Measurements from ENCODE around the gene OR4F15. TPM values are rescaled to one million over a fixed set of nuclear protein-coding genes. Genes with fewer than 3 reads are reported as not detected.
A peak's percentile ranks its signal among the peaks of the same experiment; 100 is the strongest.
"Not testable (repeated sequence)": the region's sequence is repeated elsewhere in the genome, so short reads cannot be mapped to it uniquely, and the experiment has no call there.

OR4F15 gene
- total RNA-seq, 4 donors from 2014 or later: not detected

DNA sequence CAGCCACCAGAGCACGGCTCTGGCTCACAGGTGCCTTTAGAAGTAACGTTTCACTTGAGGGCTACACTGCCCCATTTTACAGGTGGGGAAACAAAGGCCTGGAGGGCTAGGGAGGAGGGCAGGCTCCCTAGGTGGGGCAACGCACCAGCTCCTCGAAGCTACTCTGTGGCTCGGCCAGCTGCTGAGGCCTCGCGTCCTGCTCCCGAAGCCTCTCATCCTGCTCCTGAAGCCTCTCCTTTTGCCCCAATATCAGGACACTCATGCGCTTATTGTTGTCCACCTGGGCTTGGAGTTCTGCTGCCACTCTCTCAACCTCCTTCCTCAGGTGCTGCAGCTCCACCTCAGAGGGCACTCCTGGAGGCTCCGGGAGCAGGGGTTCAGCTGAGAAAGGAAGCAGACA lies 36.9 kb upstream of the OR4F15 start:
- 91 to 94% methylated on average over 10 of the region's 10 CpGs for WGBS, 2 donors
- no peak overlapping the region for H3K4me3 ChIP-seq (ENCODE audit: low read depth, poor library complexity, severe bottlenecking)
- intact Hi-C loops (cut with DNase I; ENCODE audit: low total_unique reads): no loop called here
- TF ChIP-seq, protein P1, sequence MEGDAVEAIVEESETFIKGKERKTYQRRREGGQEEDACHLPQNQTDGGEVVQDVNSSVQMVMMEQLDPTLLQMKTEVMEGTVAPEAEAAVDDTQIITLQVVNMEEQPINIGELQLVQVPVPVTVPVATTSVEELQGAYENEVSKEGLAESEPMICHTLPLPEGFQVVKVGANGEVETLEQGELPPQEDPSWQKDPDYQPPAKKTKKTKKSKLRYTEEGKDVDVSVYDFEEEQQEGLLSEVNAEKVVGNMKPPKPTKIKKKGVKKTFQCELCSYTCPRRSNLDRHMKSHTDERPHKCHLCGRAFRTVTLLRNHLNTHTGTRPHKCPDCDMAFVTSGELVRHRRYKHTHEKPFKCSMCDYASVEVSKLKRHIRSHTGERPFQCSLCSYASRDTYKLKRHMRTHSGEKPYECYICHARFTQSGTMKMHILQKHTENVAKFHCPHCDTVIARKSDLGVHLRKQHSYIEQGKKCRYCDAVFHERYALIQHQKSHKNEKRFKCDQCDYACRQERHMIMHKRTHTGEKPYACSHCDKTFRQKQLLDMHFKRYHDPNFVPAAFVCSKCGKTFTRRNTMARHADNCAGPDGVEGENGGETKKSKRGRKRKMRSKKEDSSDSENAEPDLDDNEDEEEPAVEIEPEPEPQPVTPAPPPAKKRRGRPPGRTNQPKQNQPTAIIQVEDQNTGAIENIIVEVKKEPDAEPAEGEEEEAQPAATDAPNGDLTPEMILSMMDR (IDR thresholded peaks at IDR 0.05): no peak
- TF ChIP-seq POLR2A (IDR thresholded peaks at IDR 0.05): no peak
- peak in 1 of 2 donors; percentile 68 for DNase-seq (ENCODE audit: low spot score in 2 of 2)

DNA sequence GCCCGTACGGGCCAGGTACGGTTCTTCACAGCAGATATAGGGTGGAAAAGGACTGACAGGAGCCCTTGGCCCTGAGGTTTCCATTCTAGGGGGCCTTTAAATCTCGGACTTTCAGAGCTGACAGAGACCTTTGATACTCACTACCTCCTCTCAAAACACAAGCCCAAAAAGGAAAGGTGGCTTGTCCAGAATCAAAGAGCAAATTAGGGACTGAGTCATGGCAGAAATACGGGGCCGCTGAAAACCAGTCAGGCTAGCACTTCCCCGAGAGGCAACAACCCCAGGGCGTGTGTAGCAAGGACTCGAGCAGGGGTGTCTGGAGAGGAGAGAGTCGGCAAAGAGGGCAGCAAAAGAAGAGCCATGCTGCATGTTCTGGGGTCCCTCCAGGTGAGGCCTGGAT lies 33.4 kb upstream of the OR4F15 start:
- DNase-seq (ENCODE audit: low spot score in 2 of 2); intact Hi-C loops (cut with DNase I; ENCODE audit: low total_unique reads); H3K4me3 ChIP-seq (ENCODE audit: low read depth, poor library complexity, severe bottlenecking): not testable (repeated sequence)
- 86 to 87% methylated on average over 10 of the region's 10 CpGs for WGBS, 2 donors

DNA sequence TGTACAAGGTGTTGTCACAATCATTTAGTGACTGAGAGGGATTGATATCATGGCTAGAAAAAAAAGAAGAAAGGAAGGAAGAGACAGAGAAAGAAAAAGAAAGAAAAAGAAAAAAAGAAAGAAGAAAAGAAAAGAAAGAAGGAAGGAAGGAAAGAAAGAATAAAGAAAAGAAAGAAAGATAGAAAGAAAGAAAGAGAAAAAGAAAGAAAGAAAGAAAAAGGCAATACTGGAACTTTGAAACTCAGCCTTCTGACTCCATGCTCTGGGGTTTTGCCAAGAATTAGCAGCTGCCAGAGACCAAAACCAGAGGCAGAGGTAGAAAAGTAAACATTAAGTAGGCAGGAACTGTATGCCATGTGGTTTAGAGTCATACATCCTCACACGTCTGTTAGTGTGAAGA lies 31.8 kb upstream of the OR4F15 start:
- not testable (repeated sequence) for H3K4me3 ChIP-seq (ENCODE audit: low read depth, poor library complexity, severe bottlenecking); DNase-seq (ENCODE audit: low spot score in 2 of 2)

DNA sequence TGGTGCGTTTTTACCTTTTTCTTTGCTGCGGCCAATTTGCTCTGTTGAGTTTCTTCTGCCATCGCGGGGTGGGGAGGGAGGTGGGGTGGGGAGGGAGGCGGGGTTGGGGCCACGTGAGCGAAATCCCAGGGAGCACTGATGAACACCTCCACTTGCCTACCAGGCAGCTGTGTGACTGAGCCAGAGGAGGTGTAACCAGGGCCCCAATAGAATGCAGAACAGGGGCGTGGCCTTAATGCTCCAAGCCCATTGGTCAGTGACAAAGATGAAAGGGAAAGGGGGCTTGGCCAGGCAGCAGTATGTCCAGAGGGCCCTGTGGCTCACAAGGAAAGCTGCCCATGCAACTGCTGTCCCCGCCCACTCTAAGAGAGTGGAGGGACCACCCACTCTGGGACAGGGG lies 30.1 kb upstream of the OR4F15 start:
- intact Hi-C loops (cut with DNase I; ENCODE audit: low total_unique reads): no loop called here
- 81 to 82% methylated on average over 9 of the region's 9 CpGs for WGBS, 2 donors

More for the DNA sequence above, 31.8 kb upstream of the OR4F15 start:
- intact Hi-C loops (cut with DNase I; ENCODE audit: low total_unique reads): not testable (repeated sequence)
- WGBS, 2 donors: 21 to 35% methylated on average over 1 of the region's 1 CpG

DNA sequence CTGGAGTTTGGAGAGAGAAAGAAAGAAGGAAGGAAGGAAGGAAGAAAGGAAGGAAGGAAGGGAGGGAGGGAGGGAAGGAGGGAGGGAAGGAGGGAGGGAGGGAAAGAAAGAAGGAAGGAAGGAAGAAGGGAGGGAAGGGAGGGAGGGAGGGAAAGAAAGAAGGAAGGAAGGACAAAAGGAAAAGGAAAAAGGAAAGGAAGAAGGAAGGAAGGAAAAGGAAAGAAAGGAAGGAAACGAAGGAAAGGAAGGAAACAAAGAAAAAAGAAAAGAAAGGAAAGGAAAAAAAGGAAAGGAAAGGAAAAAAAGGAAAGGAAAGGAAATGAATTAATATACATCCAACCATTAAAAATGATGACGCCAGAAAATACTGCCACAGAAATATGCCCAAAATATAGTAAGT lies 27.4 kb upstream of the OR4F15 start:
- DNase-seq (ENCODE audit: low spot score in 2 of 2): no peak
- H3K4me3 ChIP-seq (ENCODE audit: low read depth, poor library complexity, severe bottlenecking): no peak overlapping the region
- 63 to 67% methylated on average over 2 of the region's 2 CpGs for WGBS, 2 donors
- intact Hi-C loops (cut with DNase I; ENCODE audit: low total_unique reads): no loop called here
- TF ChIP-seq POLR2A (IDR thresholded peaks at IDR 0.05): no peak

More for the DNA sequence above, 30.1 kb upstream of the OR4F15 start:
- H3K4me3 ChIP-seq (ENCODE audit: low read depth, poor library complexity, severe bottlenecking): no peak overlapping the region
- no peak for DNase-seq (ENCODE audit: low spot score in 2 of 2)
- TF ChIP-seq, protein P1 (IDR thresholded peaks at IDR 0.05): no peak
- no peak for TF ChIP-seq POLR2A (IDR thresholded peaks at IDR 0.05)

DNA sequence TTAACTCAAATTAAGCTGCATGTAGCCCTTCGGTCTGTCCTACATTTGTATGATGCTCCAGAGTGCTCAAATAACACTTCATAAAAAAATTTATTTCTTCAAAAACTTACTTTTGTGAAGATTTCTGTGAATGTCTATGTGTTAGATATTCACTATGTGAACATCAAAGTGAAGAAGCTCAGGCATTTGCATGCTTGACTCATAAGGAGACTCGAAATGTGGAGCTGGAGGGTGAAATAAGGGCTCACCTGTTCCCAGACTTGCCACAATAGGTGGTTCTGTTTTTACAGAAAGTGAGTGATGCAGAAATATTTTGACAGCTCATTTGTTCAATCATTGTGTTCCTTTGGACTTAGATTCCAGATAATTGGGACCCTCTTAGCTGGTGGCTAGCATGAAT lies 25.6 kb upstream of the OR4F15 start:
- DNase-seq (ENCODE audit: low spot score in 2 of 2); intact Hi-C loops (cut with DNase I; ENCODE audit: low total_unique reads); H3K4me3 ChIP-seq (ENCODE audit: low read depth, poor library complexity, severe bottlenecking): not testable (repeated sequence)
- WGBS, 2 donors: 65 to 67% methylated on average over 2 of the region's 2 CpGs

DNA sequence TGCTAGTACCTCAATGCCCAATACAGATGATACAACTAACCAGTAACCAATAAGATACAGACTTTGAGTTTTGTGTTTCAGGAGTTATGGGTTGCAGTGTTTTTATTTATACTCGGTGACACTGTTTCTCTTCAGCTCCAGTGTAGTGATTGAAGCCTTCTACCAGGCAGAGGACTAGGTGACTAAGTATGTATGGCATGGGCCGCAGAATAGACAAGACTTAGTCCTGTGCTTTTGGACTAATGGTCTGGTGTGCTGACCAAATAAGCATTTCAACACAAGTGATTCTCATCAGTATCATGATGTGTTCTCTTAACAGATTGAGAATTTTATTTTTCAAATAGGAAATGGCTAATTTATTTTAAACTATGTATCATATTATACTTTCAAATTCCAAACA lies 24.0 kb upstream of the OR4F15 start:
- 87 to 89% methylated on average over 2 of the region's 2 CpGs for WGBS, 2 donors
- H3K4me3 ChIP-seq (ENCODE audit: low read depth, poor library complexity, severe bottlenecking); DNase-seq (ENCODE audit: low spot score in 2 of 2); intact Hi-C loops (cut with DNase I; ENCODE audit: low total_unique reads): not testable (repeated sequence)

DNA sequence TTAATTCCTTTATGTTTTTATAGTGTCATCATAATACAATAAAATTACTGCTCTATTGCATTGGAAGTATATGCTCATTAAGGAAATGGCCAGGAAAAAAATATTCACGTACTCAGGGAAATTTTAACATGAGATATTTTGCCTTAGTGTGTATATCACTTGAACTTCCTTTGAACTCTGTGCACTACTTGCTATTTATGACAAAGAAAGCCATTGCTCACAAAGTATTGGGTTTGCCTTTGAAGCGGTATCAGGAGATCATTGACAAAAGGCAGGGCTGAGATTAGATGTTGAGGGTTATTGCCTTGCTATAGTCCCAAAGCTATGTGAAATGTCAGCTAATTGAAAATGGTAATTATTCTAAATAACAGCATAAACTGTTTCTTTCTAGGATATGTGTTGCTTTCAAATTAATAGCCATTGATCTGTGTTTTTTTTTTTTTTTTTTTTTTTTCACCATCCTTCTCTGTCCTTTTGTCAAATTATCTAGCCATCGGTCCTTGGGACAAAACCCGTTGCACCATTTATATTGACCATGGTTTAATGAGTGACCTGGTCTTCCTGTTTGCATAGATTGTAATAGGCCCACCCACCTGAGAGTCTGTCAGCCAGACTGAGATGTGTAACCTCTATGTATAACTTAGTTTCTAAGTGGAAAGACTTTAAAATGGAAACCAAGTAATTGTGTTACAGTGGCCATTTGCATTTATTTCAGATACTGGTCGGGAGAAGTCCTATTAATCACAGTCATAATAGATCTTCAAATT lies 23.3 kb upstream of the OR4F15 start:
- intact Hi-C loops (cut with DNase I; ENCODE audit: low total_unique reads); H3K4me3 ChIP-seq (ENCODE audit: low read depth, poor library complexity, severe bottlenecking); DNase-seq (ENCODE audit: low spot score in 2 of 2): not testable (repeated sequence)
- WGBS, 2 donors: 82 to 84% methylated on average over 5 of the region's 5 CpGs

DNA sequence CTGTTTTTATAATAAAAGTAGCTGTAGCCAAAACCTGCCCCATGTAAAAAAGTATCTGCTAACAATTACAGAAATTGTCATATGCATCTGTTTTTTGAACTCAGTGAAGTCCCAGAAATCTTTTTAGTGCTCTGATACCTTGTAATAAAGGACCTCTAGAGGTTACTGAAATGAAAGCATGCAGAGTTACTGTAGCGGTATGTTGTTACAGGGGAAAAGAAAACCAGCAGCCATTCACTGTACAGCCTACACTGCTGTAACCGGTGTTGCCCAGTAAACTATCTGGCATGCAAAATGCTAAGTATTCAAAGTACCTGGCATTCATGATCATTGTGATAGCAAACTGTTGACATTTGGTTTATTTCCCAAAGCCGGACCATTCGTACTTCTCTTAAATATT lies 21.3 kb upstream of the OR4F15 start:
- 36 to 52% methylated on average over 2 of the region's 4 CpGs for WGBS, 2 donors
- intact Hi-C loops (cut with DNase I; ENCODE audit: low total_unique reads); H3K4me3 ChIP-seq (ENCODE audit: low read depth, poor library complexity, severe bottlenecking); DNase-seq (ENCODE audit: low spot score in 2 of 2): not testable (repeated sequence)

DNA sequence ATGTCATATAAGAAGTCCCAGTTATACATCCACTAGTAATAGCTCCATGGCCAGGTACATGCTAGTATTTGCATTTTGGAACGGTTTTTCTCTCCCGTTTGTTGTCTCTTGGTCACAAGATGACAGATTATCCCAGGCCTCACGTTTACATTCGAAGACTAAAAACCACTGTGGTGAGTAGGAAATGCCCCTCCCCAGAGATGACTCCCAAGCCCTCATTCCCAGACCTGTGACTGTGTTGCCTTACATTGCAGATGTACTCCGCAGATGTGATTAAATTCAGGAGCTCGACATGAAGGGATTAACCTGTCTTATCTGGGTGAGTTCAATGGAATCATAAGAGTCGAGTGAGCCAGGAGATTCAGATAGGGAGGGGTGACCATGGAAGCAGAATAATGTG lies 18.0 kb upstream of the OR4F15 start:
- WGBS, 2 donors: 75 to 76% methylated on average over 7 of the region's 7 CpGs
- H3K4me3 ChIP-seq (ENCODE audit: low read depth, poor library complexity, severe bottlenecking); intact Hi-C loops (cut with DNase I; ENCODE audit: low total_unique reads); DNase-seq (ENCODE audit: low spot score in 2 of 2): not testable (repeated sequence)
